22Rv1 (cell line): ENCODE measurements around the gene CELF4.

ENCODE experiments used
- H3K27ac ChIP-seq: fragments of 450-650 bp; 2 replicates; pipeline ENCODE4 v1.5.1; 2017
- ZFX ChIP-seq: fragments of 450-650 bp; IDR thresholded peaks from 2 replicates; pipeline ENCODE4 v1.6.1; 2017; ENCODE audit warnings: antibody characterized with exemption, borderline replicate concordance
- TF ChIP-seq, protein P1 (sequence below): fragments of 450-650 bp; IDR thresholded peaks from 2 replicates; pipeline ENCODE4 v1.5.1; 2017; ENCODE audit warnings: mild to moderate bottlenecking

The CELF4 gene

DNA sequence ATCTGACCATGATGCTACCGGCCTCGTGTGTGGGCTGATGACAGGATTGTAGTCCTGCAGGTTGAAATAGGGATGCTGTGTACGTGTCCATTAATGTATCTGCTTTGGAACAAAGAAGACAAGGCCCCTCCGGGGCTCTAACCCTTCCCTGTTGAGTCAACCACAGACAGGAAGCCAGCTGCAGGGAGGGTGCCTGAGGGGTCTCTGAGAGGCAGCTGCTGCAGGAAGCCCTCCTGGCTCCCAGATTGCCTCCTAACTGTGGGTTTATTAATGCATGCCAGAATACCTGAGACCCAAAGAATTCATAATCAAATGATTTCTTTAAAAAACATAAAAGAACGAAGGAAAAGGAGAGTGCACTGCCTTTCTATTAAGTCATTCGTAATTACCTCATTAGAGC is 140.4 kb downstream of the CELF4 start:
- no peak overlapping the region for H3K27ac ChIP-seq
- TF ChIP-seq, protein P1, sequence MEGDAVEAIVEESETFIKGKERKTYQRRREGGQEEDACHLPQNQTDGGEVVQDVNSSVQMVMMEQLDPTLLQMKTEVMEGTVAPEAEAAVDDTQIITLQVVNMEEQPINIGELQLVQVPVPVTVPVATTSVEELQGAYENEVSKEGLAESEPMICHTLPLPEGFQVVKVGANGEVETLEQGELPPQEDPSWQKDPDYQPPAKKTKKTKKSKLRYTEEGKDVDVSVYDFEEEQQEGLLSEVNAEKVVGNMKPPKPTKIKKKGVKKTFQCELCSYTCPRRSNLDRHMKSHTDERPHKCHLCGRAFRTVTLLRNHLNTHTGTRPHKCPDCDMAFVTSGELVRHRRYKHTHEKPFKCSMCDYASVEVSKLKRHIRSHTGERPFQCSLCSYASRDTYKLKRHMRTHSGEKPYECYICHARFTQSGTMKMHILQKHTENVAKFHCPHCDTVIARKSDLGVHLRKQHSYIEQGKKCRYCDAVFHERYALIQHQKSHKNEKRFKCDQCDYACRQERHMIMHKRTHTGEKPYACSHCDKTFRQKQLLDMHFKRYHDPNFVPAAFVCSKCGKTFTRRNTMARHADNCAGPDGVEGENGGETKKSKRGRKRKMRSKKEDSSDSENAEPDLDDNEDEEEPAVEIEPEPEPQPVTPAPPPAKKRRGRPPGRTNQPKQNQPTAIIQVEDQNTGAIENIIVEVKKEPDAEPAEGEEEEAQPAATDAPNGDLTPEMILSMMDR, result no peak
- no peak for TF ChIP-seq ZFX

DNA sequence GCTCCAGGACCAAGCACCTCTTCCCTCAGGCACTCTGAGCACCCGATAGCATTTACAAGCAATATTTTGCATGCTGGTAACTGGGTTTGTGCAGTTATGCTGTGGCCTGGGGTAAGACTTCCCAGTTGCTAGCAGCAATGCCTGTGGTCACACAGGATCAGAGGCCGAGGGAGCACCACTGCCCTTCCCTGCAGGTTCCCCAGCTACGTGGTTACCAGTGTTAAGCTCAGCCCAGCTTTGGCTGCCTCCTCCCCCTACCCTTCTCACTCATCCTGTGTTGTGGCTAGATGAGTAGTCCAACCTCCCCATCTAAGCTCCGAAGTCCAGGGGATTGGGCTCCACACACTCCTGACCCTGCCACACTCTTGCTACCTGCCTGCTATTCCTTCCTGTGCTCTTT is 141.1 kb downstream of the CELF4 start:
- no peak overlapping the region for H3K27ac ChIP-seq
- TF ChIP-seq, protein P1, result no peak
- TF ChIP-seq ZFX, result no peak

DNA sequence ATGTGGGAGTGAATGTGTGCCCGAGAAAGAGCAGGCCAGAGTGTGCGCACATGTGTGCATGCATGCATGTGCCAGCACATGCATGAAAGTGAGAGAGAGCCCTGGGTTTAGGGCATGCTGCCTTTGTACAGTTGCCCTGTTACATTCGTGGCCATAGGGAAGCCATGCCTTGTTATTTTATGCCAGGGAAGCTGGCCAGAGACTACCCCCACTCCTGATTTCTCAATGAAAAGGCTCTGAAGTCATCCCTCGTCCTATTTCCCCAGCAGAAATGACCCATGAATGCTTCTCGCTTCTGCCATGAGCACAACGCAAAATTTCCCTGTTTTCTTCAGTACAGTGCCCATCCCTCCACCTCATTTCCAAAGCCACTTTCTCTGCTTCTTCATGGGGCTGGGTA is 143.0 kb downstream of the CELF4 start:
- H3K27ac ChIP-seq, result no peak overlapping the region
- TF ChIP-seq, protein P1, result no peak
- no peak for TF ChIP-seq ZFX

DNA sequence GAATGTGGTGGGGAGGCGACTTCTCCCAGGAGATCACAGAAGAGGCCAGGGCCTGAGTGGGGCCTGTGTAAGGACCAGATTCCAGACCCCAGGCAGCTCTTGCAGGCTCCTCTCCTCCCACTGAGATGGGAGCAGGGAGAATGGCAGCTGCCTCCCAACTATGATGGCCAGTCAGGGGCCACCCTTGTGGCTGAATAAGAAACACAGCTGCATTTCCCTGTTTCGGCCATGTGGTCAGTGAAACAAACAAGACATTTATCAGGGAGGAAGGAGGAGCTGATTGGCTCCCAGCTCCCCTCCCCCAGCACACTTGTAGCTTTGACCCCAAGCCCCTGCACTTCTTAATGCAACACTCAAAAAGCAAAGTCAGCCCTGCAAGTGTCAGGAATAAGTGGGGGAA is 143.5 kb downstream of the CELF4 start:
- no peak overlapping the region for H3K27ac ChIP-seq

DNA sequence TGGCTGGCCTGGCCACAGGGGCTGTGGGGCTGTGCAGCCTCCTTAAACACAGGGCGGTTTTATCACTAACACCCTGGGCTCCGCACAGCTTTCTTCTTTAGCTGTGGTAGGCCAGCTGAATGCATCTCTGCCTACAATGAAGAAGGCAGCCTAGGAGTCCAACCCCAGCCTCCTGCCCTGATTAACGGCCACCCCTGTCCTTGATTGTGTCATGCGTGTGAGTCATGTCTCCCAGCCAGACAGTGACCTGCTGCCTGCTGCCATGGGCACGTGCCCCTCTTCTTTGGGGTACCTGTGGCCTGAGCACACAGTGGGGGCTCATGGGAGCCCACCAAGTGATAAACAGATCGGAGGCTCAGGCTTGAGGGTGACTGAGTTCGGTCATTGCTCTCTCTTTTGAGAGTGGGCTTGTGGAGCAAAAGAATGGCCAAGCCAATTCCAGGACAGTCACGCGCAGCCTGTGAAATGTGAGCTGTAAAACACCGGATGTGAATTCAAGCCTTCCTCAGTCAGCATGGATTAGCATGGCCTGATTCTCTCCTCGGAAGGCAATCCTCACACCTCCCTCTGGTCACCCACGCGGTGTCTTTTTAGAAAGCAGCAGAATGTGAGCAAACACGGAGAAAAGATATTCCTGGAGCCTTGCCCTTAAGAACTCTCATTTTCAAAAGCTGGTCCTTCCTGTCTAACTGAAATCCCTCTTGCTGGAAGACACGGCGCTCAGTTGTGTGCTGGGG is 144.1 kb downstream of the CELF4 start:
- TF ChIP-seq ZFX, result no peak
- no peak overlapping the region for H3K27ac ChIP-seq

More for the DNA sequence above, 143.5 kb downstream of the CELF4 start:
- no peak for TF ChIP-seq ZFX
- TF ChIP-seq, protein P1, result no peak

DNA sequence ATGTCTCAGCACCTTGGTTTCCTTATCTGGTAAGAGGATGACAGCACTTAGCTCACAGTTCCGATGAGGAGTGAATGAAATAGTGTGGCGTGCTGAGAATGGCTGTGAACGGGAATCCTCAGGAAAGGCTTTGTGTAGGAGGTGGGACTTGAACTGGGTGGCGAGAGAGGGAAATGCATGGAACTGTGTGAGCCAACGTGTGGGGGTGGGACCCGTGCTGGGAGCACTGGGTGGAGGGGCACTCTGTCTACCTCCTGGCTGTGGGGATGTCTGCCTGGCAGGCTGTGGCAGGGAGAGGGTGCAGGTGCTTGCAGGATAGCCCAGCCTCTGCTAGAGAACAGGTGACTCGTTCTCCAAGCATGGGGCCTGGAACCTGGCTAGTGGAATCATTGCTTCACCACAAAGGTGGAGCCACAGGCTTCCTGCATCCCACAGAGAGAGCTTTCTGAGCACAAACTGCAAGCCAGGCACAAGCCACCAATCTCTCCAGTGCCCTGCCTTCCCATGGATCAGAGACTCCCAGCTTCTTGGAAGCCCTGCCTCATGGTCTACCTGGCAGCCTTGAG is 145.2 kb downstream of the CELF4 start:
- no peak overlapping the region for H3K27ac ChIP-seq
- TF ChIP-seq, protein P1, result no peak
- TF ChIP-seq ZFX, result no peak

DNA sequence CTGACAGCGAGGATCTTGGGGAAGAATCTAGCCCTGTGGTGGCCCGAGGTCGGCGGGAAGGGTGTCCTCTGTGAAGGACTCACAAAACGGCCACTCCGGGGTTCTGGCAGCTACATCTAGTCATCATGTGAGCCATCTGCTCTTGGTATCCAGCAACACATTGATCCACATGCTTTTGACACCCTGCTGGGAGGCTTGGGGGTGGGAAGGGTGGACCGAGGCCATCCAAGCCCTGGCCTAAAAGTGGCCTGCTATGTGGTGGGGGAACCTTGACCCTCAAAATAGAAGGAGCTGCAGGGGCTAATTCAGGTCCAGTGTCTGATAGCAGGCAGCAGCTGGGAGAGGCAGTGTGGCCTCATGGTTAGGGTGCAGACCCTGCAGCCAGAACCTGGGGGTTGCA is 145.7 kb downstream of the CELF4 start:
- no peak overlapping the region for H3K27ac ChIP-seq
- no peak for TF ChIP-seq ZFX
- TF ChIP-seq, protein P1, result no peak
